Keratinocyte (primary cell): ENCODE data around the gene NMS.

Source experiments
- CTCF ChIP-seq, 3 experiments: IDR thresholded peaks in 1 of 3; conservative IDR thresholded peaks in 1 of 3; optimal IDR thresholded peaks in 1 of 3; 2 replicates in 2 of 3; 3 replicates in 1 of 3; pipeline versions ENCODE3 to v1.5.1; 2011; ENCODE audit warnings: low read length in 3 of 3, mild to moderate bottlenecking in 3 of 3, moderate library complexity in 2 of 3, control low read depth in 1 of 3, inconsistent platforms in 1 of 3; ENCODE audit not compliant: insufficient read depth in 2 of 3; ENCODE audit errors: extremely low read depth in 1 of 3
- EZH2 ChIP-seq: IDR thresholded peaks from one replicate; pipeline ENCODE4 v1.6.1; 2012; ENCODE audit warnings: inconsistent platforms, mild to moderate bottlenecking, low read length, moderate library complexity

GRCh38 chr2:100518801-100519200 is 48.5 kb downstream of the NMS start:
- TF ChIP-seq EZH2 (no peak), CTCF (optimal IDR thresholded peaks at IDR 0.05 in 1 of 3, IDR thresholded peaks at IDR 0.05 in 1 of 3, conservative IDR thresholded peaks at IDR 0.05 in 1 of 3; ENCODE audit: extremely low read depth in 1 of 3, insufficient read depth in 2 of 3, low read length in 3 of 3) (no peak)
